IgD-negative memory B cell (primary cell): ENCODE results near the gene PCDHGB6. TPM values are rescaled to one million over a fixed set of nuclear protein-coding genes. Genes with fewer than 3 reads are reported as not detected.
"Not testable (repeated sequence)": the region's sequence is repeated elsewhere in the genome, so short reads cannot be mapped to it uniquely, and the experiment has no call there.

ENCODE experiments used
- H3K27ac Mint-ChIP-seq, 3 donors: one replicate each; pipeline ENCODE4 v1.8.0; 2020 to 2022; ENCODE audit warnings: mild to moderate bottlenecking in 3 of 3, mixed read lengths in 3 of 3, moderate library complexity in 1 of 3
- H3K27me3 Mint-ChIP-seq: one replicate; pipeline ENCODE4 v1.8.0; 2021; ENCODE audit warnings: mixed read lengths
- H3K36me3 Mint-ChIP-seq: one replicate; pipeline ENCODE4 v1.8.0; 2020; ENCODE audit warnings: mild to moderate bottlenecking, mixed read lengths
- H3K4me1 Mint-ChIP-seq, 3 donors: one replicate each; pipeline ENCODE4 v1.8.0; 2020 to 2022; ENCODE audit warnings: mixed read lengths in 3 of 3, mild to moderate bottlenecking in 1 of 3
- H3K4me3 Mint-ChIP-seq, 4 donors: one replicate each; pipeline ENCODE4 v1.8.0; 2020 to 2022; ENCODE audit warnings: mild to moderate bottlenecking in 4 of 4, mixed read lengths in 4 of 4, moderate library complexity in 3 of 4
- H3K9me3 Mint-ChIP-seq, 3 donors: one replicate each; pipeline ENCODE4 v1.8.0; 2020 to 2021; ENCODE audit warnings: mixed read lengths in 3 of 3, mild to moderate bottlenecking in 1 of 3
- polyA plus RNA-seq: library from polyadenylated mRNA; unstranded; fragments of 300-500 nt; fragmentation: Illumina TruSeq; gene quantifications from one replicate; pipeline ENCODE4 v1.2.3, GENCODE V29; 2021

The PCDHGB6 gene
- polyA plus RNA-seq = 0.39 TPM

- H3K27ac Mint-ChIP-seq = peak within 1 kb of the TSS; percentile 73 to 86 (median 76)
- not testable (repeated sequence) for H3K4me1 Mint-ChIP-seq, H3K36me3 Mint-ChIP-seq
- H3K27me3 Mint-ChIP-seq = peaks cover 55% of the 10 kb centered on the region
- H3K4me3 Mint-ChIP-seq = peak within 1 kb of the TSS; percentile 59 to 93 (median 78)
- H3K9me3 Mint-ChIP-seq = peaks cover 6 to 33% (median 19%) of the 10 kb centered on the region in 3 donors
Observed at GRCh38 chr5:141407790-141408505, at the start of gene PCDHGB6. Gene PCDHGB6, plus strand, starts transcription at chr5:141408021. Its CDS starts 182 bp downstream, at chr5:141408203.

GRCh38 chr5:141359790-141360426 lies 47.9 kb upstream of the PCDHGB6 start, which contains the start of gene PCDHGB2:
Gene PCDHGB2, plus strand, starts transcription at chr5:141359994. Its CDS starts 142 bp downstream, at chr5:141360136.
- Mint-ChIP-seq H3K36me3 (peaks cover 3% of the 10 kb centered on the region), H3K4me3 (peak within 1 kb of the TSS; percentile 89 to 95 (median 92)), H3K27ac (peak within 1 kb of the TSS; percentile 14 to 76 (median 68)), H3K9me3 (peaks cover 10 to 38% (median 22%) of the 10 kb centered on the region in 3 donors), H3K27me3 (peaks cover 51% of the 10 kb centered on the region), H3K4me1 (peaks cover 5 to 17% (median 10%) of the 10 kb centered on the region in 3 donors)

- Mint-ChIP-seq H3K27ac (peak overlapping the region in 1 of 3 donors; percentile 76), H3K9me3 (peaks cover 12 to 42% (median 27%) of the 10 kb centered on the region in 3 donors), H3K4me3 (peak overlapping the region; percentile 58 to 89 (median 69)), H3K4me1 (peaks cover 5 to 17% (median 10%) of the 10 kb centered on the region in 3 donors), H3K27me3 (peaks cover 52% of the 10 kb centered on the region), H3K36me3 (peaks cover 3% of the 10 kb centered on the region)
Observed at GRCh38 chr5:141360685-141361084, 47.1 kb upstream of the PCDHGB6 start.

- H3K4me1 Mint-ChIP-seq = peaks cover 5 to 17% (median 10%) of the 10 kb centered on the region in 3 donors
- H3K36me3 Mint-ChIP-seq = peaks cover 3% of the 10 kb centered on the region
- H3K27me3 Mint-ChIP-seq = peaks cover 53% of the 10 kb centered on the region
- H3K9me3 Mint-ChIP-seq = peaks cover 12 to 40% (median 20%) of the 10 kb centered on the region in 3 donors
- peak overlapping the region; percentile 36 to 87 (median 67) for H3K27ac Mint-ChIP-seq
- H3K4me3 Mint-ChIP-seq = peak overlapping the region; percentile 14 to 91 (median 42)
Observed at GRCh38 chr5:141362719-141363118, 45.1 kb upstream of the PCDHGB6 start.

- H3K27ac Mint-ChIP-seq = peak within 1 kb of the TSS in 2 of 3 donors; percentile 63 to 64
- peaks cover 5 to 17% (median 10%) of the 10 kb centered on the region in 3 donors for H3K4me1 Mint-ChIP-seq
- H3K27me3 Mint-ChIP-seq = peaks cover 49% of the 10 kb centered on the region
- peak within 1 kb of the TSS in 1 of 4 donors; percentile 39 for H3K4me3 Mint-ChIP-seq
- H3K36me3 Mint-ChIP-seq = peaks cover 3% of the 10 kb centered on the region
- peaks cover 11 to 40% (median 20%) of the 10 kb centered on the region in 3 donors for H3K9me3 Mint-ChIP-seq
Observed at GRCh38 chr5:141363952-141364660, 43.7 kb upstream of the PCDHGB6 start, which contains the start of gene PCDHGA5. Gene PCDHGA5, plus strand, starts transcription at chr5:141364162. Its CDS starts 169 bp downstream, at chr5:141364331.

- H3K27me3 Mint-ChIP-seq = peaks cover 38% of the 10 kb centered on the region
- H3K36me3 Mint-ChIP-seq = peaks cover 2% of the 10 kb centered on the region
- peaks cover 6 to 12% (median 8%) of the 10 kb centered on the region in 3 donors for H3K4me1 Mint-ChIP-seq
- peak overlapping the region in 1 of 4 donors; percentile 12 for H3K4me3 Mint-ChIP-seq
- peaks cover 4 to 27% (median 14%) of the 10 kb centered on the region in 3 donors for H3K9me3 Mint-ChIP-seq
- peak overlapping the region in 2 of 3 donors; percentile 50 to 56 for H3K27ac Mint-ChIP-seq
Observed at GRCh38 chr5:141366016-141366896, 41.6 kb upstream of the PCDHGB6 start.

- peak within 1 kb of the TSS; percentile 67 to 74 (median 72) for H3K27ac Mint-ChIP-seq
- peak within 1 kb of the TSS; percentile 88 to 97 (median 92) for H3K4me3 Mint-ChIP-seq
- peaks cover 8 to 14% (median 13%) of the 10 kb centered on the region in 3 donors for H3K9me3 Mint-ChIP-seq
- H3K4me1 Mint-ChIP-seq = peaks cover 2 to 5% (median 4%) of the 10 kb centered on the region in 3 donors
- H3K27me3 Mint-ChIP-seq = peaks cover 35% of the 10 kb centered on the region
- H3K36me3 Mint-ChIP-seq = peaks cover 4% of the 10 kb centered on the region
Observed at GRCh38 chr5:141369994-141370848, 37.6 kb upstream of the PCDHGB6 start, which contains the start of gene PCDHGB3. Gene PCDHGB3, plus strand, starts transcription at chr5:141370242. Its CDS starts 153 bp downstream, at chr5:141370395.

GRCh38 chr5:141371572-141372475 lies 36.0 kb upstream of the PCDHGB6 start:
- Mint-ChIP-seq H3K27ac (no peak overlapping the region), H3K9me3 (peaks cover 6 to 17% (median 11%) of the 10 kb centered on the region in 3 donors), H3K4me1 (peaks cover 2 to 5% (median 4%) of the 10 kb centered on the region in 3 donors), H3K27me3 (peaks cover 23% of the 10 kb centered on the region), H3K4me3 (peak overlapping the region in 2 of 4 donors; percentile 15 to 55), H3K36me3 (peaks cover 7% of the 10 kb centered on the region)

GRCh38 chr5:141373673-141374317 lies 34.0 kb upstream of the PCDHGB6 start, which contains the start of gene PCDHGA6:
Gene PCDHGA6, plus strand, starts transcription at chr5:141373891. Its CDS starts 193 bp downstream, at chr5:141374084.
- peaks cover 7% of the 10 kb centered on the region for H3K36me3 Mint-ChIP-seq
- H3K4me1 Mint-ChIP-seq = peaks cover 2 to 5% (median 4%) of the 10 kb centered on the region in 3 donors
- peaks cover 21% of the 10 kb centered on the region for H3K27me3 Mint-ChIP-seq
- peak within 1 kb of the TSS in 3 of 4 donors; percentile 27 to 79 (median 63) for H3K4me3 Mint-ChIP-seq
- peak within 1 kb of the TSS in 1 of 3 donors; percentile 65 for H3K27ac Mint-ChIP-seq
- peaks cover 6 to 15% (median 11%) of the 10 kb centered on the region in 3 donors for H3K9me3 Mint-ChIP-seq

GRCh38 chr5:141374627-141375026 lies 33.2 kb upstream of the PCDHGB6 start:
- Mint-ChIP-seq H3K4me3 (peak overlapping the region in 1 of 4 donors; percentile 27), H3K36me3 (peaks cover 7% of the 10 kb centered on the region), H3K27me3 (peaks cover 22% of the 10 kb centered on the region), H3K4me1 (peaks cover 2 to 5% (median 4%) of the 10 kb centered on the region in 3 donors), H3K9me3 (peaks cover 8 to 15% (median 11%) of the 10 kb centered on the region in 3 donors), H3K27ac (no peak overlapping the region)

GRCh38 chr5:141375444-141376155 lies 32.2 kb upstream of the PCDHGB6 start:
- H3K27me3 Mint-ChIP-seq = peaks cover 22% of the 10 kb centered on the region
- H3K36me3 Mint-ChIP-seq, H3K4me1 Mint-ChIP-seq, H3K4me3 Mint-ChIP-seq, H3K27ac Mint-ChIP-seq: not testable (repeated sequence)
- H3K9me3 Mint-ChIP-seq = peaks cover 8 to 15% (median 11%) of the 10 kb centered on the region in 3 donors
